SK-N-SH (cell line): ENCODE data around the gene ZWINT. TPM values are rescaled to one million over a fixed set of nuclear protein-coding genes. Genes with fewer than 3 reads are reported as not detected.

Experiments used
- CTCF ChIA-PET: fragments of 300-600, 350-600 bp; formaldehyde crosslinking; extraction: SDS; loops from one replicate; lab custom pipeline; 2021; lab: Yijun Ruan, JAX
- POLR2A ChIA-PET: fragments of 350-600 bp; sonication (Branson Sonifier 250); formaldehyde crosslinking; extraction: SDS; loops from one replicate; lab custom pipeline; 2020; ENCODE audit warnings: antibody characterized with exemption, inconsistent platforms; lab: Yijun Ruan, JAX
- DNase-seq: peaks from one replicate; pipeline ENCODE4 v3.0.0; 2012
- H2AFZ ChIP-seq: fragments of 200-600 bp; sonication (generic); 2 replicates; pipeline ENCODE4 v1.8.1; 2016; ENCODE audit warnings: antibody characterized with exemption, mild to moderate bottlenecking, low read depth
- H3F3A ChIP-seq: fragments of 200-600 bp; sonication (generic); replicated peaks from 2 replicates; pipeline ENCODE3; 2016; ENCODE audit warnings: antibody characterized with exemption, mild to moderate bottlenecking; ENCODE audit not compliant: insufficient read depth
- H3K27ac ChIP-seq, 2 experiments: fragments of 200-500 bp in 1 of 2; fragments of 200-600 bp in 1 of 2; sonication (Bioruptor generic) in 1 of 2; sonication (generic), shearing (Covaris generic) in 1 of 2; 2 replicates each; pipeline versions ENCODE4 v1.5.1 to v1.6.1; 2014 to 2016; ENCODE audit warnings: low read depth in 2 of 2, inconsistent platforms in 1 of 2, low read length in 1 of 2, mild to moderate bottlenecking in 1 of 2, mixed read lengths in 1 of 2
- H3K27me3 ChIP-seq: fragments of 200-600 bp; sonication (generic), shearing (Covaris generic); 2 replicates; pipeline ENCODE4 v1.6.1; 2016; ENCODE audit warnings: mixed run types; ENCODE audit not compliant: insufficient read depth
- H3K36me3 ChIP-seq, 2 experiments: fragments of 200-500 bp in 1 of 2; fragments of 200-600 bp in 1 of 2; sonication (Bioruptor generic) in 1 of 2; sonication (generic) in 1 of 2; replicated peaks in 1 of 2; 2 replicates each; pipeline versions ENCODE3 to v1.5.1; 2014 to 2016; ENCODE audit warnings: low read length in 1 of 2, mild to moderate bottlenecking in 1 of 2; ENCODE audit not compliant: insufficient read depth in 2 of 2, control insufficient read depth in 1 of 2
- H3K4me1 ChIP-seq, 2 experiments: fragments of 200-500 bp in 1 of 2; fragments of 200-600 bp in 1 of 2; sonication (Bioruptor generic) in 1 of 2; sonication (generic), shearing (Covaris generic) in 1 of 2; 2 replicates each; pipeline versions ENCODE4 v1.5.1 to v1.6.1; 2014 to 2016; ENCODE audit warnings: low read depth in 1 of 2, low read length in 1 of 2, mixed run types in 1 of 2; ENCODE audit not compliant: insufficient read depth in 2 of 2, control insufficient read depth in 1 of 2
- H3K4me2 ChIP-seq: fragments of 200-600 bp; sonication (generic), shearing (Covaris generic); 2 replicates; pipeline ENCODE4 v1.6.1; 2017; ENCODE audit warnings: mixed run types
- H3K4me3 ChIP-seq, 2 experiments: fragments of 200-500 bp in 1 of 2; fragments of 200-600 bp in 1 of 2; sonication (Bioruptor generic) in 1 of 2; sonication (generic), shearing (Covaris generic) in 1 of 2; 2 replicates each; pipeline versions ENCODE4 v1.5.1 to v1.8.1; 2014 to 2016; ENCODE audit warnings: low read depth in 2 of 2, inconsistent platforms in 1 of 2, low read length in 1 of 2, mild to moderate bottlenecking in 1 of 2, mixed read lengths in 1 of 2, moderate library complexity in 1 of 2
- H3K79me2 ChIP-seq: fragments of 200-600 bp; sonication (generic); 2 replicates; pipeline ENCODE4 v1.8.1; 2017; ENCODE audit warnings: mild to moderate bottlenecking; ENCODE audit not compliant: insufficient read depth
- H3K9ac ChIP-seq: fragments of 200-600 bp; sonication (generic); 2 replicates; pipeline ENCODE4 v1.6.1; 2017; ENCODE audit warnings: mixed run types
- H3K9me2 ChIP-seq: fragments of 200-600 bp; sonication (generic); 2 replicates; pipeline ENCODE4 v1.6.1; 2017; ENCODE audit warnings: mixed run types
- H3K9me3 ChIP-seq: fragments of 200-600 bp; sonication (generic); 2 replicates; pipeline ENCODE4 v1.6.1; 2017; ENCODE audit warnings: mixed run types, mild to moderate bottlenecking, moderate library complexity
- H4K20me1 ChIP-seq: fragments of 200-600 bp; sonication (generic); 2 replicates; pipeline ENCODE4 v1.6.1; 2017; ENCODE audit warnings: mild to moderate bottlenecking, mixed run types; ENCODE audit not compliant: insufficient read depth
- CHD2 ChIP-seq: fragments of 150-350 bp; IDR thresholded peaks from 2 replicates; pipeline ENCODE4 v1.6.1; 2018; ENCODE audit warnings: low read length; ENCODE audit not compliant: partially characterized antibody
- FOXJ3 ChIP-seq: sonication (generic); formaldehyde crosslinking; IDR thresholded peaks from 2 replicates; pipeline ENCODE4 v1.5.1; 2020; ENCODE audit warnings: mild to moderate bottlenecking, missing genetic modification reagents
- FOXM1 ChIP-seq: IDR thresholded peaks from 2 replicates; pipeline ENCODE4 v1.4.0; 2012; ENCODE audit warnings: low read depth, mild to moderate bottlenecking
- GABPA ChIP-seq: IDR thresholded peaks from 2 replicates; pipeline ENCODE4 v1.4.0; 2012; ENCODE audit warnings: low read depth, mild to moderate bottlenecking
- MXI1 ChIP-seq: IDR thresholded peaks from 2 replicates; pipeline ENCODE4 v1.6.1; 2012; ENCODE audit warnings: mild to moderate bottlenecking, low read depth, low read length, improper control_type of control experiment
- NRF1 ChIP-seq: IDR thresholded peaks from 2 replicates; pipeline ENCODE4 v1.6.1; 2012; ENCODE audit warnings: low read depth, mild to moderate bottlenecking, low read length
- RAD21 ChIP-seq: IDR thresholded peaks from 2 replicates; pipeline ENCODE4 v1.6.1; 2012; ENCODE audit warnings: mild to moderate bottlenecking, low read length
- RFX5 ChIP-seq: IDR thresholded peaks from 2 replicates; pipeline ENCODE4 v1.6.1; 2012; ENCODE audit warnings: mild to moderate bottlenecking, improper control_type of control experiment, low read length
- SMC3 ChIP-seq: IDR thresholded peaks from 2 replicates; pipeline ENCODE4 v1.6.1; 2012; ENCODE audit warnings: low read depth, low read length, improper control_type of control experiment
- TEAD4 ChIP-seq: IDR thresholded peaks from 2 replicates; pipeline ENCODE4 v1.4.0; 2012; ENCODE audit warnings: mild to moderate bottlenecking, borderline replicate concordance; ENCODE audit not compliant: insufficient read depth
- YY1 ChIP-seq: IDR thresholded peaks from 2 replicates; pipeline ENCODE4 v1.4.0; 2012; ENCODE audit warnings: low read depth, mild to moderate bottlenecking
- WGBS: methylation state at CpG from one replicate; pipeline ENCODE4 v1.1.6; 2017; ENCODE audit warnings: low lambda C conversion rate; 5-methylcytosine and 5-hydroxymethylcytosine counted together
- polyA plus RNA-seq, 3 experiments: library from polyadenylated mRNA; depleted of rRNA; stranded (reverse); fragments of >200 nt; gene quantifications; 2 replicates each; pipeline ENCODE4 v1.2.3, GENCODE V29; 2012
- TF ChIP-seq, protein P1 (sequence below): IDR thresholded peaks from 2 replicates; pipeline ENCODE4 v1.6.1; 2012; ENCODE audit warnings: mild to moderate bottlenecking, low read depth, low read length, moderate library complexity
- TF ChIP-seq, protein P2 (sequence below): IDR thresholded peaks from 2 replicates; pipeline ENCODE4 v1.4.0; 2012; ENCODE audit warnings: low read depth, borderline replicate concordance
- TF ChIP-seq, protein P3 (sequence below): IDR thresholded peaks from 2 replicates; pipeline ENCODE4 v1.4.0; 2012; ENCODE audit warnings: low read depth, borderline replicate concordance
- TF ChIP-seq, protein P4 (sequence below): fragments of 200-600 bp; sonication (generic); IDR thresholded peaks from 2 replicates; pipeline ENCODE4 v1.6.1; 2017; ENCODE audit warnings: antibody characterized with exemption, mild to moderate bottlenecking, moderate library complexity
- TF ChIP-seq, protein P5 (sequence below): fragments of 150-350 bp; IDR thresholded peaks from 2 replicates; pipeline ENCODE4 v1.6.1; 2016; ENCODE audit warnings: mild to moderate bottlenecking, low read depth, low read length
- TF ChIP-seq, protein P6 (sequence below): fragments of 150-350 bp; IDR thresholded peaks from 2 replicates; pipeline ENCODE4 v1.6.1; 2017; ENCODE audit warnings: antibody characterized with exemption, low read length, low read depth, borderline replicate concordance

ZWINT gene
- polyA plus RNA-seq, 1 of the 3 experiments (the other 2 are of a cell fraction), result 49.3 TPM

DNA sequence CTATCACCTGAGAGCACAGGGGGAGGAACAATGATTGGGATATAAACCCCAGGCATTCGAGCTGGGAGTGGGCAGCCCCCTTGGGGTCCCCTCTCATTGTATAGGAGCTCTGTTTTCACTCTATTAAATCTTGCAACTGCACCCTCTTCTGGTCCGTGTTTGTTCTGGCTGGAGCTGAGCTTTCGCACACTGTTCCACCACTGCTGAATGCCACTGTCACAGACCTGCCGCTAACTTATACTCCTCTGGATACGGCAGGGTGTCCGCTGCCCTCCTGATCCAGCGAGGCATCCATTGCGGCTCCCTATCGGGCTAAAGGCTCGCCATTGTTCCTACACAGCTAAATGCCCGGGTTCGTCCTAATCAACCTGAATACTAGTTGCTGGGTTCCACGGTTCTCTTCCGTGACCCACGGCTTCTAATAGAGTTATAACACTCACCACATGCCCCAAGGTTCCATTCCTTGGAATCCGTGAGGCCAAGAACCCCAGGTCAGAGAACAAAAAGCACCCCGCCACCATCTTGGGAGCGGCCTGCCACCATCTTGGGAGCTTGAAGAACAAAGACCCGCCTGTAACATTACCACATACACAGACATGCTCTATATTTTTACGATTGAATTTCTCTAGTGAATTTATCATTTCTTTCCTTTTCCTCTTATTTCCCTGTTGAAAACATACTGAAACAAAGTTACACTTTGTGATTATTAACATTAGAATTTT is 9.0 kb downstream of the ZWINT start:
- TF ChIP-seq SMC3 (no peak), GABPA (no peak), CHD2 (no peak), NRF1 (no peak), MXI1 (no peak), FOXJ3 (no peak), RFX5 (no peak), YY1 (no peak), TEAD4 (no peak), FOXM1 (no peak), RAD21 (no peak)
- TF ChIP-seq, protein P1, sequence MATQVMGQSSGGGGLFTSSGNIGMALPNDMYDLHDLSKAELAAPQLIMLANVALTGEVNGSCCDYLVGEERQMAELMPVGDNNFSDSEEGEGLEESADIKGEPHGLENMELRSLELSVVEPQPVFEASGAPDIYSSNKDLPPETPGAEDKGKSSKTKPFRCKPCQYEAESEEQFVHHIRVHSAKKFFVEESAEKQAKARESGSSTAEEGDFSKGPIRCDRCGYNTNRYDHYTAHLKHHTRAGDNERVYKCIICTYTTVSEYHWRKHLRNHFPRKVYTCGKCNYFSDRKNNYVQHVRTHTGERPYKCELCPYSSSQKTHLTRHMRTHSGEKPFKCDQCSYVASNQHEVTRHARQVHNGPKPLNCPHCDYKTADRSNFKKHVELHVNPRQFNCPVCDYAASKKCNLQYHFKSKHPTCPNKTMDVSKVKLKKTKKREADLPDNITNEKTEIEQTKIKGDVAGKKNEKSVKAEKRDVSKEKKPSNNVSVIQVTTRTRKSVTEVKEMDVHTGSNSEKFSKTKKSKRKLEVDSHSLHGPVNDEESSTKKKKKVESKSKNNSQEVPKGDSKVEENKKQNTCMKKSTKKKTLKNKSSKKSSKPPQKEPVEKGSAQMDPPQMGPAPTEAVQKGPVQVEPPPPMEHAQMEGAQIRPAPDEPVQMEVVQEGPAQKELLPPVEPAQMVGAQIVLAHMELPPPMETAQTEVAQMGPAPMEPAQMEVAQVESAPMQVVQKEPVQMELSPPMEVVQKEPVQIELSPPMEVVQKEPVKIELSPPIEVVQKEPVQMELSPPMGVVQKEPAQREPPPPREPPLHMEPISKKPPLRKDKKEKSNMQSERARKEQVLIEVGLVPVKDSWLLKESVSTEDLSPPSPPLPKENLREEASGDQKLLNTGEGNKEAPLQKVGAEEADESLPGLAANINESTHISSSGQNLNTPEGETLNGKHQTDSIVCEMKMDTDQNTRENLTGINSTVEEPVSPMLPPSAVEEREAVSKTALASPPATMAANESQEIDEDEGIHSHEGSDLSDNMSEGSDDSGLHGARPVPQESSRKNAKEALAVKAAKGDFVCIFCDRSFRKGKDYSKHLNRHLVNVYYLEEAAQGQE, result no peak
- TF ChIP-seq, protein P2, sequence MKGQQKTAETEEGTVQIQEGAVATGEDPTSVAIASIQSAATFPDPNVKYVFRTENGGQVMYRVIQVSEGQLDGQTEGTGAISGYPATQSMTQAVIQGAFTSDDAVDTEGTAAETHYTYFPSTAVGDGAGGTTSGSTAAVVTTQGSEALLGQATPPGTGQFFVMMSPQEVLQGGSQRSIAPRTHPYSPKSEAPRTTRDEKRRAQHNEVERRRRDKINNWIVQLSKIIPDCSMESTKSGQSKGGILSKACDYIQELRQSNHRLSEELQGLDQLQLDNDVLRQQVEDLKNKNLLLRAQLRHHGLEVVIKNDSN, result no peak
- TF ChIP-seq, protein P3, sequence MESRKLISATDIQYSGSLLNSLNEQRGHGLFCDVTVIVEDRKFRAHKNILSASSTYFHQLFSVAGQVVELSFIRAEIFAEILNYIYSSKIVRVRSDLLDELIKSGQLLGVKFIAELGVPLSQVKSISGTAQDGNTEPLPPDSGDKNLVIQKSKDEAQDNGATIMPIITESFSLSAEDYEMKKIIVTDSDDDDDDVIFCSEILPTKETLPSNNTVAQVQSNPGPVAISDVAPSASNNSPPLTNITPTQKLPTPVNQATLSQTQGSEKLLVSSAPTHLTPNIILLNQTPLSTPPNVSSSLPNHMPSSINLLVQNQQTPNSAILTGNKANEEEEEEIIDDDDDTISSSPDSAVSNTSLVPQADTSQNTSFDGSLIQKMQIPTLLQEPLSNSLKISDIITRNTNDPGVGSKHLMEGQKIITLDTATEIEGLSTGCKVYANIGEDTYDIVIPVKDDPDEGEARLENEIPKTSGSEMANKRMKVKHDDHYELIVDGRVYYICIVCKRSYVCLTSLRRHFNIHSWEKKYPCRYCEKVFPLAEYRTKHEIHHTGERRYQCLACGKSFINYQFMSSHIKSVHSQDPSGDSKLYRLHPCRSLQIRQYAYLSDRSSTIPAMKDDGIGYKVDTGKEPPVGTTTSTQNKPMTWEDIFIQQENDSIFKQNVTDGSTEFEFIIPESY, result no peak
- TF ChIP-seq, protein P4, sequence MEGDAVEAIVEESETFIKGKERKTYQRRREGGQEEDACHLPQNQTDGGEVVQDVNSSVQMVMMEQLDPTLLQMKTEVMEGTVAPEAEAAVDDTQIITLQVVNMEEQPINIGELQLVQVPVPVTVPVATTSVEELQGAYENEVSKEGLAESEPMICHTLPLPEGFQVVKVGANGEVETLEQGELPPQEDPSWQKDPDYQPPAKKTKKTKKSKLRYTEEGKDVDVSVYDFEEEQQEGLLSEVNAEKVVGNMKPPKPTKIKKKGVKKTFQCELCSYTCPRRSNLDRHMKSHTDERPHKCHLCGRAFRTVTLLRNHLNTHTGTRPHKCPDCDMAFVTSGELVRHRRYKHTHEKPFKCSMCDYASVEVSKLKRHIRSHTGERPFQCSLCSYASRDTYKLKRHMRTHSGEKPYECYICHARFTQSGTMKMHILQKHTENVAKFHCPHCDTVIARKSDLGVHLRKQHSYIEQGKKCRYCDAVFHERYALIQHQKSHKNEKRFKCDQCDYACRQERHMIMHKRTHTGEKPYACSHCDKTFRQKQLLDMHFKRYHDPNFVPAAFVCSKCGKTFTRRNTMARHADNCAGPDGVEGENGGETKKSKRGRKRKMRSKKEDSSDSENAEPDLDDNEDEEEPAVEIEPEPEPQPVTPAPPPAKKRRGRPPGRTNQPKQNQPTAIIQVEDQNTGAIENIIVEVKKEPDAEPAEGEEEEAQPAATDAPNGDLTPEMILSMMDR, result no peak
- TF ChIP-seq, protein P5, sequence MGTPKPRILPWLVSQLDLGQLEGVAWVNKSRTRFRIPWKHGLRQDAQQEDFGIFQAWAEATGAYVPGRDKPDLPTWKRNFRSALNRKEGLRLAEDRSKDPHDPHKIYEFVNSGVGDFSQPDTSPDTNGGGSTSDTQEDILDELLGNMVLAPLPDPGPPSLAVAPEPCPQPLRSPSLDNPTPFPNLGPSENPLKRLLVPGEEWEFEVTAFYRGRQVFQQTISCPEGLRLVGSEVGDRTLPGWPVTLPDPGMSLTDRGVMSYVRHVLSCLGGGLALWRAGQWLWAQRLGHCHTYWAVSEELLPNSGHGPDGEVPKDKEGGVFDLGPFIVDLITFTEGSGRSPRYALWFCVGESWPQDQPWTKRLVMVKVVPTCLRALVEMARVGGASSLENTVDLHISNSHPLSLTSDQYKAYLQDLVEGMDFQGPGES, result no peak
- TF ChIP-seq, protein P6, sequence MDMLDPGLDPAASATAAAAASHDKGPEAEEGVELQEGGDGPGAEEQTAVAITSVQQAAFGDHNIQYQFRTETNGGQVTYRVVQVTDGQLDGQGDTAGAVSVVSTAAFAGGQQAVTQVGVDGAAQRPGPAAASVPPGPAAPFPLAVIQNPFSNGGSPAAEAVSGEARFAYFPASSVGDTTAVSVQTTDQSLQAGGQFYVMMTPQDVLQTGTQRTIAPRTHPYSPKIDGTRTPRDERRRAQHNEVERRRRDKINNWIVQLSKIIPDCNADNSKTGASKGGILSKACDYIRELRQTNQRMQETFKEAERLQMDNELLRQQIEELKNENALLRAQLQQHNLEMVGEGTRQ, result no peak
- Histone ChIP-seq H3K27me3 (no peaks in the 10 kb centered on the region), H3K9me2 (peaks cover 5% of the 10 kb centered on the region; the same call in 1 of the 2 replicates), H3K36me3 (peaks cover 11 to 26% of the 10 kb centered on the region in 2 experiments), H3F3A (peaks cover 3% of the 10 kb centered on the region), H2AFZ (no peak overlapping the region), H3K9ac (no peak overlapping the region), H4K20me1 (no peaks in the 10 kb centered on the region), H3K4me1 (no peaks in the 10 kb centered on the region), H3K79me2 (no peaks in the 10 kb centered on the region; the same call in 1 of the 2 replicates), H3K4me3 (no peak overlapping the region), H3K4me2 (no peak overlapping the region), H3K27ac (no peak overlapping the region), H3K9me3 (no peaks in the 10 kb centered on the region)
- ChIA-PET POLR2A (no interaction called here), CTCF (no interaction called here)
- 93% methylated on average over 16 of the region's 20 CpGs for WGBS
- no peak for DNase-seq
